Activated naive CD4-positive, alpha-beta T cell treated with anti-CD3 and anti-CD28 coated beads for 36 hours (primary cell): ENCODE measurements around the gene KRT84. TPM values are rescaled to one million over a fixed set of nuclear protein-coding genes. Genes with fewer than 3 reads are reported as not detected.
A peak's percentile ranks its signal among the peaks of the same experiment; 100 is the strongest.

Experiments
- CTCF ChIA-PET: fragments of 350-600 bp; sonication (Branson Sonifier 250); formaldehyde crosslinking; loops from one replicate; lab custom pipeline; 2021; ENCODE audit warnings: antibody characterized with exemption; lab: Charles Lee
- DNase-seq: peaks from one replicate; pipeline ENCODE4 v3.0.0-alpha.2; 2020
- H3K27ac Mint-ChIP-seq: one replicate; pipeline ENCODE4 v1.8.0; 2021; ENCODE audit warnings: mild to moderate bottlenecking, mixed read lengths
- H3K27me3 Mint-ChIP-seq: one replicate; pipeline ENCODE4 v1.8.0; 2021; ENCODE audit warnings: low read depth, mixed read lengths
- H3K36me3 Mint-ChIP-seq: one replicate; pipeline ENCODE4 v1.8.0; 2021; ENCODE audit warnings: low read depth, mixed read lengths
- H3K4me1 Mint-ChIP-seq: one replicate; pipeline ENCODE4 v1.8.0; 2021; ENCODE audit warnings: low read depth, mixed read lengths
- H3K4me3 Mint-ChIP-seq: one replicate; pipeline ENCODE4 v1.8.0; 2021; ENCODE audit warnings: mild to moderate bottlenecking, moderate library complexity, mixed read lengths
- H3K9me3 Mint-ChIP-seq: one replicate; pipeline ENCODE4 v1.8.0; 2021; ENCODE audit warnings: mixed read lengths
- intact Hi-C: fragments of 100-400 bp; cut with micrococcal nuclease; formaldehyde crosslinking; loops from one replicate; pipeline ENCODE4 v1.15.1; 2023
- total RNA-seq, 2 experiments: library from RNA; stranded (reverse); gene quantifications; one replicate each; pipeline ENCODE4 v1.2.3, GENCODE V29; 2021

KRT84 gene
- total RNA-seq, 2 experiments from 2014 or later = not detected

- no peaks in the 10 kb centered on the region for H3K4me1 Mint-ChIP-seq
- intact Hi-C loops = loop anchor here (5.0 kb wide), 1 partner anchor 477 kb away; no protein-coding TSS in a partner anchor
- no peak for DNase-seq
- no peak overlapping the region for H3K4me3 Mint-ChIP-seq
- H3K27ac Mint-ChIP-seq = no peak overlapping the region
- H3K36me3 Mint-ChIP-seq = no peaks in the 10 kb centered on the region
- CTCF ChIA-PET = interaction anchor here (0.7 to 1.7 kb wide), 5 partner anchors 9 to 586 kb away, joined by 3 to 4 read pairs (median 4); partner anchors contain the start of gene KRT84
- H3K9me3 Mint-ChIP-seq = no peaks in the 10 kb centered on the region
- no peaks in the 10 kb centered on the region for H3K27me3 Mint-ChIP-seq
Measured at GRCh38 chr12:52394836-52395405, 9.5 kb upstream of the KRT84 start.

GRCh38 chr12:52392465-52393007 is 7.1 kb upstream of the KRT84 start:
- CTCF ChIA-PET = interaction anchor here (0.6 to 1.9 kb wide), 5 partner anchors 10 to 637 kb away, joined by 3 to 4 read pairs (median 3); no protein-coding TSS in a partner anchor
- DNase-seq = no peak
- H3K27me3 Mint-ChIP-seq = no peaks in the 10 kb centered on the region
- no peak overlapping the region for H3K4me3 Mint-ChIP-seq
- H3K4me1 Mint-ChIP-seq = no peaks in the 10 kb centered on the region
- H3K27ac Mint-ChIP-seq = no peak overlapping the region
- no peaks in the 10 kb centered on the region for H3K9me3 Mint-ChIP-seq
- H3K36me3 Mint-ChIP-seq = no peaks in the 10 kb centered on the region
- intact Hi-C loops = loop anchor here (5.0 kb wide), 1 partner anchor 480 kb away; no protein-coding TSS in a partner anchor

- Mint-ChIP-seq H3K27me3 (no peaks in the 10 kb centered on the region), H3K9me3 (no peaks in the 10 kb centered on the region), H3K4me1 (no peaks in the 10 kb centered on the region), H3K4me3 (no peak overlapping the region), H3K27ac (no peak overlapping the region), H3K36me3 (no peaks in the 10 kb centered on the region)
- intact Hi-C loops = loop anchor here (5.0 kb wide), 1 partner anchor 481 kb away; no protein-coding TSS in a partner anchor
- CTCF ChIA-PET = interaction anchor here (1.0 to 1.9 kb wide), 4 partner anchors 9 to 488 kb away, joined by 3 to 4 read pairs (median 4); no protein-coding TSS in a partner anchor
- DNase-seq = no peak
Measured at GRCh38 chr12:52391618-52392002, 6.2 kb upstream of the KRT84 start.

GRCh38 chr12:52390739-52391617 is 5.5 kb upstream of the KRT84 start:
- Mint-ChIP-seq H3K27ac (no peak overlapping the region), H3K9me3 (no peaks in the 10 kb centered on the region), H3K4me1 (no peaks in the 10 kb centered on the region), H3K36me3 (no peaks in the 10 kb centered on the region), H3K4me3 (no peak overlapping the region), H3K27me3 (no peaks in the 10 kb centered on the region)
- DNase-seq = peak; percentile 21
- CTCF ChIA-PET = interaction anchor here (1.2 to 1.9 kb wide), 2 partner anchors 8 to 195 kb away, joined by 3 to 4 read pairs; no protein-coding TSS in a partner anchor
- intact Hi-C loops = loop anchor here (5.0 kb wide), 1 partner anchor 481 kb away; no protein-coding TSS in a partner anchor

GRCh38 chr12:52389313-52390207 is 4.1 kb upstream of the KRT84 start:
- Mint-ChIP-seq H3K4me3 (no peak overlapping the region), H3K27me3 (no peaks in the 10 kb centered on the region), H3K36me3 (no peaks in the 10 kb centered on the region), H3K4me1 (no peaks in the 10 kb centered on the region), H3K9me3 (no peaks in the 10 kb centered on the region), H3K27ac (no peak overlapping the region)
- CTCF ChIA-PET = no interaction called here
- intact Hi-C loops = loop anchor here (5.0 kb wide), 1 partner anchor 483 kb away; no protein-coding TSS in a partner anchor
- DNase-seq = no peak

GRCh38 chr12:52387859-52388258 is 2.4 kb upstream of the KRT84 start:
- Mint-ChIP-seq H3K9me3 (no peaks in the 10 kb centered on the region), H3K27ac (no peak overlapping the region), H3K4me3 (no peak overlapping the region), H3K27me3 (no peaks in the 10 kb centered on the region), H3K4me1 (peaks cover 4% of the 10 kb centered on the region), H3K36me3 (no peaks in the 10 kb centered on the region)
- CTCF ChIA-PET = no interaction called here
- no peak for DNase-seq
- intact Hi-C loops = no loop called here

GRCh38 chr12:52383331-52383730 is 2.1 kb downstream of the KRT84 start:
- intact Hi-C loops = no loop called here
- DNase-seq = no peak
- H3K27ac Mint-ChIP-seq = no peak overlapping the region
- CTCF ChIA-PET = interaction anchor here (0.7 to 1.5 kb wide), 4 partner anchors 8 to 501 kb away, joined by 3 to 5 read pairs (median 4); no protein-coding TSS in a partner anchor
- H3K9me3 Mint-ChIP-seq = no peaks in the 10 kb centered on the region
- no peaks in the 10 kb centered on the region for H3K27me3 Mint-ChIP-seq
- no peak overlapping the region for H3K4me3 Mint-ChIP-seq
- H3K36me3 Mint-ChIP-seq = no peaks in the 10 kb centered on the region
- peaks cover 6% of the 10 kb centered on the region for H3K4me1 Mint-ChIP-seq

GRCh38 chr12:52382854-52383253 is 2.6 kb downstream of the KRT84 start:
- intact Hi-C loops = no loop called here
- H3K27me3 Mint-ChIP-seq = no peaks in the 10 kb centered on the region
- CTCF ChIA-PET = interaction anchor here (1.1 to 1.6 kb wide), 4 partner anchors 9 to 501 kb away, joined by 3 to 5 read pairs (median 4); no protein-coding TSS in a partner anchor

GRCh38 chr12:52381206-52381605 is 4.2 kb downstream of the KRT84 start:
- no peaks in the 10 kb centered on the region for H3K36me3 Mint-ChIP-seq
- intact Hi-C loops = no loop called here
- DNase-seq = no peak
- CTCF ChIA-PET = interaction anchor here (1.2 to 1.8 kb wide), 3 partner anchors 11 to 497 kb away, joined by 3 to 6 read pairs (median 4); no protein-coding TSS in a partner anchor
- H3K4me3 Mint-ChIP-seq = no peak overlapping the region
- no peaks in the 10 kb centered on the region for H3K9me3 Mint-ChIP-seq
- H3K27me3 Mint-ChIP-seq = no peaks in the 10 kb centered on the region
- peaks cover 6% of the 10 kb centered on the region for H3K4me1 Mint-ChIP-seq
- H3K27ac Mint-ChIP-seq = no peak overlapping the region

More at GRCh38 chr12:52382854-52383253, 2.6 kb downstream of the KRT84 start:
- Mint-ChIP-seq H3K9me3 (no peaks in the 10 kb centered on the region), H3K27ac (no peak overlapping the region), H3K36me3 (no peaks in the 10 kb centered on the region), H3K4me3 (no peak overlapping the region), H3K4me1 (peaks cover 6% of the 10 kb centered on the region)
- peak; percentile 19 for DNase-seq

- no peaks in the 10 kb centered on the region for H3K36me3 Mint-ChIP-seq
- H3K4me3 Mint-ChIP-seq = no peak overlapping the region
- peak; percentile 41 for DNase-seq
- no peaks in the 10 kb centered on the region for H3K9me3 Mint-ChIP-seq
- peaks cover 6% of the 10 kb centered on the region for H3K4me1 Mint-ChIP-seq
- intact Hi-C loops = no loop called here
- CTCF ChIA-PET = interaction anchor here (0.8 to 1.8 kb wide), 3 partner anchors 53 to 499 kb away, joined by 3 to 6 read pairs (median 4); no protein-coding TSS in a partner anchor
- H3K27ac Mint-ChIP-seq = no peak overlapping the region
- no peaks in the 10 kb centered on the region for H3K27me3 Mint-ChIP-seq
Measured at GRCh38 chr12:52380271-52380694, 5.2 kb downstream of the KRT84 start.

GRCh38 chr12:52379536-52379935 is 5.9 kb downstream of the KRT84 start:
- no peak overlapping the region for H3K27ac Mint-ChIP-seq
- H3K9me3 Mint-ChIP-seq = no peaks in the 10 kb centered on the region
- DNase-seq = no peak
- intact Hi-C loops = loop anchor here (10.0 kb wide), 3 partner anchors 125 to 595 kb away; no protein-coding TSS in a partner anchor
- H3K4me1 Mint-ChIP-seq = peaks cover 6% of the 10 kb centered on the region
- H3K4me3 Mint-ChIP-seq = no peak overlapping the region
- no peaks in the 10 kb centered on the region for H3K27me3 Mint-ChIP-seq
- CTCF ChIA-PET = interaction anchor here (0.8 to 1.8 kb wide), 3 partner anchors 52 to 500 kb away, joined by 3 to 6 read pairs (median 4); no protein-coding TSS in a partner anchor
- H3K36me3 Mint-ChIP-seq = no peaks in the 10 kb centered on the region
